NCI-H345 treated with DMSO at 0.1 percent for 48 hours (cell line): ENCODE measurements around the gene PAX5.
"Not testable (repeated sequence)": the region's sequence is repeated elsewhere in the genome, so short reads cannot be mapped to it uniquely, and the experiment has no call there.

Source experiments
- DNase-seq: peaks from one replicate; lab custom pipeline; 2025; ENCODE audit not compliant: unreplicated experiment; lab: John Stamatoyannopoulos, UW

The PAX5 gene

GRCh38 chr9:36882594-36882993, 151.5 kb downstream of the PAX5 start:
- no peak for DNase-seq

- no peak for DNase-seq
These were observed 152.2 kb downstream of the PAX5 start for GRCh38 chr9:36881743-36882441.

- no peak for DNase-seq
These were observed 152.8 kb downstream of the PAX5 start for GRCh38 chr9:36881316-36881715.

- DNase-seq: no peak
These were observed 154.0 kb downstream of the PAX5 start for GRCh38 chr9:36880075-36880474.

DNA sequence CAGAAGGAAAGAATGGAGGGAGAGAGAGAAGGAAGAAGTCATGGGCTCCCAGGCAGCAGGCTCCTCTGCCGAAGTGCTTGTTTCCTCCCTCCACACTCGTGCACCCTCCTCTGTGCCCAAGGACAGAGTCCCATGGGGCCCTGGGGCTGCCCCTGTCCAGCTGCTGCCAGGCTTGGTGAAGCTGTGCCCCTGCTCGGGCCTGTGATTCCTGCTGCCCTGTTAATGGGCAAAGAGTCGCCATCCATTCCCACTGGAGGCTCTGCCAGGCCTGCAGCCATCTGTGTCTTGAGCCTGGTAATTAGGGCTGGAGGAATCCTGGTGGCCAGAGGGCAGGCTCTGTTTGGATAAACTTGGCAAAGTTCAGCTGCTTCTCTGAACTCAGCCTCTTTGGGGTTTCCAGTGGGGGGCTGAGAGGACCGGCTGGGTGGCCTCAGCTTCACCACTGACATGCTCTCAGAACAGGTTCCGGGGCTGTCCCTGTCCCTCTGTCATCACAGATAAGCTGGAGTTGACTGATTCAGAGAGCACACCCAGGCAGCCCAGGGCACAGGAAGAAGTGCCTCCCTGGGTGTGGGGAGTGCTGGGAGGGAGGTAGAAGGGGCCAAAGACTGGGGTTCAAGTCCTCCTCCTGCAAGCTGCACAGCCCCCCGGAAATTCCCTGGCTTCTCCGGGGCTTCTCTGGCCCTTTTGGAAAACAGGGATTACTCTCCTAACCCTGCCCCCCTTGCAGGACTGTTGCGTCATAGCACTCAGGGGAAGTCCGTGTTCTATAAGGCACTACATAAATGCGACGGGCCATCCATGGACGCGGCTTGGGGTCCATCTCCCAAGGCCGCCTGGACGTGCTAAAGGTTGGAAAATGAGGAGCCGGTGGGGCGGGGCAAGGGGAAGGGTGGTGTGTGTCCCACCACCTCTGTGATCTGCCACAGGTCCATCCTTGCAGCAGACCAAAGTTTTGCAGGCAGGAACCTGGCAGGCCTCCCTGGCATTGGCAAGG, 154.8 kb downstream of the PAX5 start:
- DNase-seq: no peak

DNA sequence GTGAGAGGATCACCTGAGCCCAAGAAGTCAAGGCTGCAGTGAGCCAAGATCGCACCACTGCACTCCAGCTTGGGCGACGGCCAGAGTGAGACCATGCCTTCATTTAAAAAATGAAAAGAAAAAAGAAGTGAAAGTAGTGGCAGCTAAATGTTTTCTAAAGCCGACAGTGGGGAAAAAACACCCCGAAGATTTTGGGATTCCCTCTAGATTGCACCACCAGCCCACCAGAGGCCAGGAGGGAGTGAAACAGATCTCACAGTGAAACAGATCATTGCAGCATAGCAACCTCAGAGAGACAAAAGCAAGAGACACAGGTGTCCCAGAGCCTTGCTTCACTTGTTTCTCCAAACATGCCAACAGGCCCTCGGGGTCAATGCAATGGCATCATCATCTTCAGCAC, 156.8 kb downstream of the PAX5 start:
- no peak for DNase-seq

GRCh38 chr9:36876056-36876455, 158.0 kb downstream of the PAX5 start:
- DNase-seq: no peak

- no peak for DNase-seq
These were observed 159.1 kb downstream of the PAX5 start for GRCh38 chr9:36874921-36875320.

GRCh38 chr9:36874261-36874660, 159.8 kb downstream of the PAX5 start:
- no peak for DNase-seq

- DNase-seq: peak; percentile 37
These were observed 160.7 kb downstream of the PAX5 start for GRCh38 chr9:36873247-36873875.

GRCh38 chr9:36872641-36873040, 161.4 kb downstream of the PAX5 start:
- DNase-seq: no peak

GRCh38 chr9:36871606-36872005, 162.5 kb downstream of the PAX5 start:
- DNase-seq: no peak

- DNase-seq: peak; percentile 82
These were observed 163.1 kb downstream of the PAX5 start for GRCh38 chr9:36870960-36871359.

- not testable (repeated sequence) for DNase-seq
These were observed 164.5 kb downstream of the PAX5 start for GRCh38 chr9:36869605-36870004.

GRCh38 chr9:36868586-36869282, 165.3 kb downstream of the PAX5 start:
- DNase-seq: no peak

DNA sequence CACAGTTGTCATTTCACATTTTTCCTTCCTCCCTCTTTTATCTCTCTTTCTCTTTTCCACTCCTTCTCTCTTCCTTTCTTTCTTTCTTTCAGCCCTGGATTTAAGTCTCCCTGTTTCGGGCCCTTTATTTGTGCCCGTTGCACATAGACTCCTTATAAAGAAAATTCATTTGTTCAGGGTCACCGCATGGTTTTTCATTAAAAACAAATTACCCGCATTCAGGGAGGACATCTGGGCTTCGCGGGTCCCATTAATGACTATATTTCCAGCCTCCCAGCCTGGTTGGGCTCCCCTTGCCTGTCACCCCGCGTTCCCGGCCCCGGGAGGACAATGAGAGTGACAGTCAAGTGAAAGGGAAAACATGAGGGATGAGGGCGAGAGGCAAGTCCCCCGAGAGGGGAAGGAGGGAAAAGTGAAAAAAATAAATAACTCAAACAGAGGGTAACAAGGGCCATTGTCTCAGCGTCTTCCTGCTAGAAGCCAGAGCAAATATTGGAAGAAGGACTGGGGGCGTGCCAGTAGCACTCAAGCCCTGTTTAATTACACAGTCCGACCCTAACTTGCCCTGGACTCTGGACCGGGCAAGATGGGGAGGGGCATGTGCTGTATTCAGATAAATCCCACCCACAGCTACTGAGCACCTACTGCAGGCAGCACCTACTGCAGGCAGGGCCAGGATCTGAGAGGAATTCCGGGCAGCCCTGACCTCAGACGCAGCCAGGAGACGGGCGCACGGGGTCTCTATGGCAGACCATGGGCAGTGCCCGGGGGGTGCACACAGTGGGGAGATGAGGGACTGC, 166.2 kb downstream of the PAX5 start:
- DNase-seq: peak; percentile 46

- no peak for DNase-seq
These were observed 166.8 kb downstream of the PAX5 start for GRCh38 chr9:36867241-36867640.

GRCh38 chr9:36866840-36867239, 167.2 kb downstream of the PAX5 start:
- DNase-seq: no peak

DNA sequence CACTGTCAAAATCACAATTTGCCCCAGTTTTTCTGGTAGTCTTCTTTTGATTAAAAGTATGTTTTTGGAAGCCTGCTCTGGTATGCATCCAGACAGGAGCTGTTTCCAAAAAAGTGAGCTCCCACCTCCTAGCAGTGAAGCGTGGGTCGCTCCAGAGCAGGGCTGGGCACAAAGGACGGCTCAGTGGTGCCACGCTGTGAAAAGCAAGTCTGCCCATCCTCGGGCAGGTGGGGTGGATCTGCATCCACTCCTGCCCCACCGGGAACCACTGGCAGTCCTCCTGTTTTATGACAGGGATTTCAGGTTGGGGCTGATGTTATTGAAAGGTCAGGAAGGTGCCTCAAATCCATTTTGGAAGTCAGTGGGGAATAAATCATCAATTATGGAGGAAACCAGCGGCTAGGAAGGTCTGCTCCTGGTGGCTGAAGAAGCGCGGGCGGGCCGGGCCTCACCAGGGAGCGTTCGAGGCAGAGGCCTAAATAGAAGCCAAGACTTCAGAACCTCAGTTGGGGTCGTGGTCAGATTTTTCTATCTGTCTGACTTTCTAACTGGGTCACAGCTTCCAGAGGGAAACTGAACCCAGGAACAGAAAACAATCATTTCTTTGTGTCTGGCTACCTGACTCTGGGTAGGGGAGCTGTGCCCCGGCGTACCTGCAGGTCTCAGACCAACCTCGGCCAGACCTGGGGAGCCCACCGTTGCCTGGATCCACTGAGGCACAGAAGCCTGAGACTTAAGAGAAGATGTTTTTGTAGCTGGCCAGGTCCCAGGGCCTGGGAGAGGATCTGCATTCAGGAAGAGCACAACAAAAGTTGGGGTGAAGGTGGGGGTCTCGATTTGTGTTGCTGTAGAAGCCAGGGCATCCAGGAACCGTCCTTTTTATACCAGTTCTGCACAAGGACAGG, 168.1 kb downstream of the PAX5 start:
- no peak for DNase-seq
